Activated gamma-delta T cell (primary cell): ENCODE results near the gene ANXA2.
"Not testable (repeated sequence)": the region's sequence is repeated elsewhere in the genome, so short reads cannot be mapped to it uniquely, and the experiment has no call there.

Source experiments
- DNase-seq: peaks from one replicate; lab custom pipeline; 2025; lab: John Stamatoyannopoulos, UW

The ANXA2 gene

DNA sequence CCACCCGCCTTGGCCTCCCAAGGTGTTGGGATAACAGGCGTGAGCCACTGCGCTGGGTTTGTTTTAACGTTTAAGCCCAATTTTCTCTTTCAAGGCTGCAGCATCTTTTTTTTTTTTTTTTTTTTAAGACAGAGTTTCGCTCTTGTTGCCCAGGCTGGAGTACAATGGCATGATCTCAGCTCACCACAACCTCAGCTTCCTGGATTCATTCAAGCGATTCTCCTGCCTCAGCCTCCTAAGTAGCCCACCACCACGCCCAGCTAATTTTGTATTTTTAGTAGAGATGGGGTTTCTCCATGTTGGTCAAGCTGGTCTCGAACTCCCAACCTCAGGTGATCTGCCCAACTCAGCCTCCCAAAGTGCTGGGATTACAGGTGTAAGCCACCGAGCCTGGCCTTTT lies 12.6 kb upstream of the ANXA2 start:
- DNase-seq = not testable (repeated sequence)

DNA sequence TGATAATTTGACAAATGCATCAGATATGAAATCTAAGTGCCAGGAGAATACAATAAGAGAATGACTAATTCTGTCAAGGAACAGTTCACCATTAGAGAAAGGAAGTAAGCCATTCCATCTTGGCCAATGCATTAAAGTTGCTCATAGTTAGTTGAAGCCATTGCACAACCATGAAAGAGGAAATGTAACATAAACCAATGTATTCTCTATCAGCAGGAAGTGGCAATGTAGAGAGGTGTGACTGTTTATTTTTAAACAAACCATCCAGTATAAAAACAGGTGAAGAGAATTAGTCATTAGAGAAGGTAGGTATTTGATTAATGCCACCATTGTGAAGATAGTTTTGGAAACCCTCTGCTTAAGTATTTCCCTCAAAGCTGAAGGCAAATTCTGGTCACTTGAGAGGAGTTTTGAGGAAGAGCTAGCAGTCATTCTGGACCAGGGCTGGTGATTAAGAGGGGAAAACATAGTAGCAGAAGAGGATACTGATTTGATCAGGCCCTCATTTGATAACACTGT lies 10.7 kb upstream of the ANXA2 start:
- DNase-seq = no peak

DNA sequence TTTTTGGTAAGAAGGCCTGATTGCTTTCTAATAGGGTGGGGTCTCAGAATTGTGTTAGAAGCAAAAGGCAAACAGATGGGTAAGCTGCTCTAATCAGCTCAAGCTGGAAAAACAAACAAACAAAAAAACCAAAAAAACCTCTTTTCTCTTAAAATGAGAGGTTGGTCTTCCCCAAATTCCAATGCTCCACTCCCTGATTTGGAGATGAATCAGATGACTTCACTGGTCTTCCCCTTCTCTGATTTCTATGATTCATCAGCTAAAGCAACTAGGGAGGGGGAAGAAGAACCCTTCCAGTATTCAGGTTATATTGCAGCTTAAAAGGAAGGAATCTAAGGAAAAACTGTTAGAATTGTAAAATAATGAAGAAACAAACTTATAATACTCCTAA lies 9.6 kb upstream of the ANXA2 start:
- DNase-seq = no peak

DNA sequence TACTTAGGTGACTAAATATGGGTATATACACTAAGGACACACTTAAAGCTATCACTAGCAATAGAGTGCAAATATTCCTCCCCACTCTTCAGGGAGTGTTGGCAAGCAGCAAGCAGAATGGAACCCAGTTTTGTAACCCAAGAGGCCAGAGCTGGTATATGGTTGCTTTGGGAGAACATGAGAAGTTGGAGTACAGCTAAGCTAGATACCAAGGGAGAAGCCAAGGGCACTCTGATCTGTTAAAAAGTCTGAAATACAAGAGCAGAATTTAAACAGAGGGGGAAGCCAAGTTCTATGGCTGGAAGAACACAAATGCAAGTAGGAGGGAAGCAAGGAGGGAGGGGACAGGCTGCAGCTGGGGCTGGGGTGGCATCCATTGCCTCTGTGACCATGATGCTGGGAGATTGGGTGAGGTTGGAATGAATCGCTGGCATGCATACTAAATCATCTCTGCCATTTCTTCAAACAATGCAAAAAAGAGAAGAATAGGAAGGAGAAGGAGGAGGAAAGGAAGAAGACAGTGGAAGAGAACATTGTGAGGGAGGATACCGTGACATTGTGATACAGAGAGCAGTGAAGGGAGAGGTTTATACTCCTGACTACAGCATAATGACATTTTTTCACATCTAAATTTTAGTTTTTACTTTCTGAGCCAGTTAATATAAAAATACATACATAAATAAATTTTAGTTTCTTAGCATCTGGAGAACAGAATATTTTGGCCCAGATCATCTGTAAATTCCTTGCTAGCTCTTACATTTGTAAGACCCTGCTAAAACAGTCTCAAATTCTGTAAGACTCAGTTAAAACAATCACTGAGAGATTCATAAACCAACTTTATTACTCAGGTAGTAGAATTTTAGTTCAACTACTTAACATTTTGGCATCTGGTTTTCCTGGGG lies 9.0 kb upstream of the ANXA2 start:
- DNase-seq = no peak

DNA sequence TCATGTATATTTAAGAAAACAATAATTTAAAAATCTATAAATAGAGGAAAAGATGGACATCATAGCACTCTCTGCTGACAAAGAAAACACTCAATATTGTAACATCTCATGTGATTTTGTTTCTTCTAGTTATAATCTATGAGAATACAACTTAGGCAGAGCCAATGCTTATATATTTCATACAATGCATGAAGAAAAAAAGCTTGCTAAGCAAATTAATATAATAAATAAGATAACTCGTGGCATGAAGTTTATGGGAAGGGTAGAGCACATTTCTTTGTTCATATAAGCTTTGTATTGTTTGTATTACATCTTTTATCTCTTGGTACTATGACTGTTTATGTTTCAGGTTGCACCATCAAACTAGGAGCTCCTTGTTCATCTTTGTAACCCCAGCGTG lies 7.6 kb upstream of the ANXA2 start:
- DNase-seq = no peak

DNA sequence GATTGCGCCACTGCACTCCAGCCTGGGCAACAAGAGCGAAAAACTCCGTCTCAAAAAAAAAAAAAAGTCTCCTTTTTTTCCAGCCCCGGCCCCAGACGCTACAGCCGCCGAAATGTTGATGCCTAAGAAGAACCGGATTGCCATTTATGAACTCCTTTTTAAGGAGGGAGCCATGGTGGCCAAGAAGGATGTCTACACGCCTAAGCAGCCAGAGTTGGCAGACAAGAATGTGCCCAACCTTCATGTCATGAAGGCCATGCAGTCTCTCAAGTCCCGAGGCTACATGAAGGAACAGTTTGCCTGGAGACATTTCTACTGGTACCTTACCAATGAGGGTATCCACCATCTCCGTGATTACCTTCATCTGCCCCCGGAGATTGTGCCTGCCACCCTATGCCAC lies 6.6 kb upstream of the ANXA2 start:
- DNase-seq = not testable (repeated sequence)

DNA sequence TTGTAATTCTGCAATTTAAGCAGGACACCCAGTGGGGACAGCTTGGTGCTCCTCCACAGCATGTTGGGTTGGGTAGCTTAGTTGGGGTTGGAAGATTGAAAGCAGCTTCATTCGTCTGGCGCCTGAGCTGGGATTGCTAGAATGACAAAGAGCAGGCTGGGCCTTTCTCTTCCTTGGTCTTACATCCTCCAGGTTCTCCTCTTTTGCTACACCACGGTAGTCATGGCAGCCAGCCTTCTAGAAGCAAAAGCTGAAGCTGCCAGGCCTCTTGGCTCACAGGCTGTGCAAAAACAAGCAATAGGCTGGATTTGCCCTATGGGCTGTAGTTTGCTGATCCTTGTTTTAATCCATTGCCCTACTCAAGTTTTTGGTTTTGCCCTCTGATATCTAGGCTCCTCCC lies 3.2 kb upstream of the ANXA2 start:
- no peak for DNase-seq

DNA sequence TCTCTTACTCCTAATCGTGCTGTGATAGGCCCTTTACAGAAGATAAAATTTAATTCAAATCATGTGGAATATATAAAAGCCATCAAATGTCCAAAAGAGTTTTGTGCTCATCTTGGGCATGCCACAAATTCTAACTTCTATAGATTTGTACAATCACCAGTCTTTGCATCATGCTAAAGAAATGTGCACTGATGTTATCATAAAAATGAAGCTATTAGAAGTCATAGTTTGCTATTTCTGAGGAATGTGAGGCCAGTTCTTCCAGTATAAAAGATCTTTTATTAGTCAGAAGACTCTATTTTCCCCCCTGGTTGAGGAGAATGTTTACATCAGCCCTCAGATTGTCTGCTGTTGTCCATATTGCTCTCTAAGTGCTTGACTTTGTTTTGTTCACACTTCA lies 2.1 kb upstream of the ANXA2 start:
- no peak for DNase-seq

DNA sequence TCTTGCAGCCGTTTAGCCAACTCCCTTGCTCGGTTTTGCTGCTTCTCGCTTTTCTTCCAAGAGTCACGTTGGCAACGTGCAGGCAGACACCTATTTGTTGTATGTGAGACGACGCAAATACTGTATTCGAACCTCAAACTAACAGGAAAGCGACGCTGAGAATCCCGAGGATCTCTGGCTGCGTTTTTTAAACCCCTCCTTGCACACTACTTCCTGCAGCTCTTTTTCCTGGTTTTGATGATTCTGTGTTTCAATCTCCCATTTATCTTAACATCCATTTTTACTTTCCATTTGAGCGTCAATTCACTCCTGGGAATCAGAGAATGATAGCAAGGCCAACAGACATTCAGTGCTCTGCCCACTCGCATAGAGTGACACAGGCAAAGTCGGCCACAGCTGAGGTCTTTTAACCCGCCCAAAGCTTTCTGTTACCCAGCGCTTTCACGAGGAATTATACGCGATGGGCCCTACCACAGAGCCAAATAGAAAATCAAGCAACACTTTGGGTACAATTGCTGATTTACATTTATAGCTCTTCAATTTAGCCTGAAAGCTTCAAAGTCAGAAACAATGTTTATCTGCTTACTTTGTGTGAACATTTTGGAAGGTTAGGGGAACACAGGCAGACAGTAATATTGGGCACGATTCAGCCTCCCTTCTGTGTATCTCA lies 1.6 kb upstream of the ANXA2 start:
- no peak for DNase-seq

DNA sequence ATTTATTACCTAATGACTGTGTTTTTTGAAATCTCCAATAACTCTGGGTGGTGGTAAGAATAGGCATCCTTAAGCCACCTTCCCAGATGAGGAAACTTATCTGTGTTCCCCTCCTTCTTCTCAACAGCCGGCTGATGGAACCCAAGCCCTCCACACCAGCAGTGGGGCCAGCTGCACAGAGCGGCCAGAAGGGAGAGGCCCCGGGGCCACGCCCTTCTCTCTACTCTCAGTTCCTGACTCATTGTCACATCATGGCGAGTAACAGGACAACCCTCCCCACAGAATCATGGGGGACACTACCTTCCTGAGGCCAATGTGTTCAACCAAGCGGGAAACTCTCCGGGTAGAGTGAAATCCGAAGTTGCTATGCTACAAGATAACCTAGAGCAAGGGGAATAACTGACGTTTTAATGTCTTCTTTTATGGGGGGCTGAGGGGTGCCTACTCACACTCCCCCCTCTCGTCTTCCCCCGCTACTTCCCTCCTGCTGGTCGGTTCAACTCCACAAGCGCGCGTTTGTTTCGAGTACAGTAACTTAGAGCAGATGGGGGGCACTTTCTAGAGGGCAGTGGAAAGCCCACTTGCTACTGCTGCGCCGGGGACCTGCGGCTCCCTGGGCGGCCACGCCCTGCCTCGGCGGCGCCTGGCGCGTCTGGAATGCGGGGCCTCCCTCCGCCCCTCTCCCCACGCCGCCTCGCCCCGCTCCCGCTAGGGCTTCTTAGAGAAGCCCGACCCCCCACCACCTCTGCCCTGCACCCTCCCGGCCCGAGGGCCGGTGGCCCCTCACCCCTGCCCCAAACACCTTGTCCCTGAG lies 621 bp downstream of the ANXA2 start:
- DNase-seq = peak; percentile 33

DNA sequence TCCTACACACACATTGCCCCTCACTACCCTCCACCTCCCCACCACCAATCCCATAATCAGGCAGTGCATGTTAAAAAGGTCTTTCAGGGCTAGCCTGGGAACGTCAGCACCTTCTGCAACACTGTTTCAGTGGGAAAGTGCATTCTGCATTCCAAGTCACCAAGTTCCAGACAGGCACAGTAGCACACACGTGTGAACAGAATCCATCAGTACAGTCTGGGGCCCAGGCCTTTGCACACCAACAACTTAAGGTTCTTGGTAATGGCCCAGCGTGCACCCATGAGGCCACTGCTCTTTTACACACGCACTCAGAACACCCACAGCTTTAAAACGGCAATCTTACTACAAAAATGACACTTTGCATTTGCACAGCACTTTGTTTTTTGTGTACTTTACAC lies 1.2 kb downstream of the ANXA2 start:
- no peak for DNase-seq

DNA sequence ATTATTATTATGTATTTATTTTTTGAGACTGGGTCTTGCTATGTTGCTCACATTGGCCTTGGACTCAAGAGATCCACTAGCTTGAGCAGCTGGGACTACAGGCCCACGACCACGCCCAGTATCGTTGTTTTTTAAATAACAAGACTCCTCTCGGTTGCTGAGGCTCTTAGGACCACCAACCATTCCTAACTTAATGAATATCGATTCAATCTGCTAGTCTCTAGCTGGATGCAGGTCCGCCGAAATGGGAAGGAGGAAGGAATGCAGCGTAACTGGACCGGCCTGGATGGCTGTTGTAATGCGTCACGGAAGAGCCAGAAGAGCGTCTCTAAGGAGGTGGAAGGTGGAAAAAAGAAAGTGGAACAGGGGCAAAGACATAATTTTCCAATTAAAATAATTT lies 1.7 kb downstream of the ANXA2 start:
- DNase-seq = no peak

DNA sequence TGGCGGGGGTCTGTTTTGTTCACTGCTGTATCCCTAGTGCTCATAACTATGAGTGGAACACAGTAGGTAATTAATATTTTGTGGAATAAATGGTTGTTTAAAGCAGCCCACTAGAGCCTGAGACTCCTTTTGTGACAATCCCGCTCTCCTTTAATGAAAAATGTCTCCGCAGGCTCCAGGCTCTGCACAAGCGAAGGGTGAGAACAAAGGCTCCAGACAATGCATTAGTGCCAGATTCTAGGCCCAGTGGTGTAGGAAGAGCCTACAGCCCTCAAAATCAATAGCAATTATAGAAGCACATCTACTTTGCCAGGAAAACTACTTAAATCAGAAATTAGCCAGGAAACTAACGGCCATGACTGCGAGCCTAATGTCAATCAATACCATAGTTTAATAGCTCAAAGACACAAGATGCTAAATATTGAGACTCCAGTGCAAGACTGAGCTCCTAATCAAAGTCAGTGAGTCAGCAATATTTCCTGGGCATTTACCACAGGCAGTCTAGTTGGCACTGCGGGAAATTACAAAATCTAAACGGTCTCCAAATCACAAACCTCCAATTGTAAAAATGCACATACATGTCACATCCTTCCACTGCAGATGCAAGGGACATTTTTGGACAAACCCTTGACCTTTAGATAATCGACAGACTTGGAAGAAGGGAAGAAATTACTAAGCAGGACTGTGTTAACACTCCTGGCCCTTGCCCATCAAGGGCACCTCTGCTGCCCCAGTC lies 2.3 kb downstream of the ANXA2 start:
- DNase-seq = no peak

DNA sequence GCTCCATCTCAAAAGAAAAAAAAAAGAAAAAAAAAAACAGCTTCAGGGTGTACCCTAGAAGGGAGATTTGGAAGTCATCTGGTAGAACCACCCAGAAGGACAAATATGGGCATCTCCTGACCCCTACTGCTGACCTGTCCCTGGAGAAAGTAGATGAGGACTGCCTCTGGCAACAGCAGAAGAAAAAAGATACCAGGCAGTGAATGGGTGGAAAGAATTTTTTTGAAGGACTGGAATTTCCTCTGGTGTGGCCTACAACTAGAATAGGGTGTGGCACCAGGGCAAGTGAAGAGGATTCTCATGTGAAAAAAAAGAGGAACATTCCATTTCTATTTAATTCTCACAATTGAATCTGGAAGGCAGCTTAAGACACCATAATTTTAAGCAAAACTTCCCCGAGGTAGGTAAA lies 3.1 kb downstream of the ANXA2 start:
- DNase-seq = no peak

DNA sequence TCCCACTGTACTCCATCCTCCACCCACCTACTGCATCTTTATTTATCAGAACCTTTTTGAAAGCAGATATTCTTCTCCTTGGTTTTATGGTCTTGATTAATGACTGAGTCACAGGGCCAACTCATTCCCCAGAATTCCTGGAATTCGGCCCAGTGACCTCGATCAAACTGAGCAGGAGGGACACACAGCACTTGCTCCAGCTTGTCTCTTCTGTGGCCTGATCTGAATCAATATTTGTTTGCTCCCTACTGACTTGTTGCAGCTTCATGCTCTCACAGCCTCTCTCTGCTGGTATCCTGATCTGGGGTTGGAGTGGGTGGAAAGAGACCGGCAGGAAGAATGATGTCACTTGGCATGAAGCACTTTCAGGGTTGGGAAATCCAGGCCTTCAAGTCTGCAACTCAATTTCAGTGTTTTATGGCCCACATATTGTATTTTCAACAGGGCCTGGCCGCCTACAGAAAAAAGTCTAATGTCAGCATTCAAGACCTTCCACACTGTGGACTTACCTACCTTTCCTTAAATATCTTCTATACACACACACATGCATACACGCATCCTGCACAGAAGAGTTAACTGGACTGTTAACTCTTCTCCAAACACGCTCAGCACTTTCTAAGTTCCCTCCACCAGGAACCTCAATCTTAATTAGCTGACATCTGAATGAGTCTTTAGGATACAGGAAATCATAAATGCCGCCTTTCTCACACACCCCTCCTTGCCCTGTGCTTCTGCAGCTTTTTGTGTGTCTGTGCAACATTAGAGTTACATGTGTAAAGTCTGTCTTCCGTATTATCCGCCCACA lies 4.6 kb downstream of the ANXA2 start:
- no peak for DNase-seq

DNA sequence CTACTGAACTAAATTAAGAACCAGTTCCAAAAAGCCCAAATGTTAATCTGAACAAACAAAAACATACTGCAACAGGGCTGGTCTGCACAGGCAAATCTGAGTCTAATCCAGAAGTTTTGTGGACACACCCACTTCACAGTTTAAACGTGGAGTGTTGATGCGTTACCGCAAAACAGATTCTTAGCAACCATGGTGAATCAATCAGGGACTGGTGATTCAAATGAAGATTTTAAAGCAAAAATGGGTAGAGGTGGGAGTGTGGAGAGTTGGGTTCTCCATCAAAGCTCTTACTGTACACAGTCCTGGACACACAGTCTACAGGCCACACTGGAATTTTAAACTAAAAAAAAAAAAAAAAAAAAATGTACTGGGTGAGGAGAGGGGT lies 5.2 kb downstream of the ANXA2 start:
- no peak for DNase-seq

DNA sequence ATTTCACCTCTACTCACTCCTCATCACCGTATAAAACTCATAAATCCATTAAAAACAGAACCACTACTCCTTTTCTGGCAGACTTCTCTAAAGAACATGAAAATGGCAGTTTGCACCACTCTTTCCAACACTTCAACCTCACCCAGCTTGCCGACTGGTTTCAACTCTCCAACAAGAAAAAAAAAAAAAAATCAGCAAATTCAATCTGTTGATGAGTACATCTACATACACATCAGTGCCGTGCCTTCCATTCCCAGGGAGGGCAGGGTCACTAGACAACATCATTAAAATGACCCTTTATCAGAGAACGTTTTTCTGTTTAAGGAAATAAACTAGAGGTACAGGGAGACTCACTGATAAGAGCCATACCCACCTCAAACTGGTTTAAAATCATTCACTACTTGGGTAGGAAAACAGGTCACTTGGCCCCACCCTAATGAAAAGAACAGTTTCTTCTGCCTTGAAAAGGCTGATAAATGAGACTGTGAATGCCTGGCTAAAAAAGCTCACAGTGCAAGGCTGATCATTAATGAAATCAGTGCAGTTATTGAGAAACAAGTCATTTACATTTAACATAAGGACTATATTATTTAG lies 6.0 kb downstream of the ANXA2 start:
- no peak for DNase-seq

DNA sequence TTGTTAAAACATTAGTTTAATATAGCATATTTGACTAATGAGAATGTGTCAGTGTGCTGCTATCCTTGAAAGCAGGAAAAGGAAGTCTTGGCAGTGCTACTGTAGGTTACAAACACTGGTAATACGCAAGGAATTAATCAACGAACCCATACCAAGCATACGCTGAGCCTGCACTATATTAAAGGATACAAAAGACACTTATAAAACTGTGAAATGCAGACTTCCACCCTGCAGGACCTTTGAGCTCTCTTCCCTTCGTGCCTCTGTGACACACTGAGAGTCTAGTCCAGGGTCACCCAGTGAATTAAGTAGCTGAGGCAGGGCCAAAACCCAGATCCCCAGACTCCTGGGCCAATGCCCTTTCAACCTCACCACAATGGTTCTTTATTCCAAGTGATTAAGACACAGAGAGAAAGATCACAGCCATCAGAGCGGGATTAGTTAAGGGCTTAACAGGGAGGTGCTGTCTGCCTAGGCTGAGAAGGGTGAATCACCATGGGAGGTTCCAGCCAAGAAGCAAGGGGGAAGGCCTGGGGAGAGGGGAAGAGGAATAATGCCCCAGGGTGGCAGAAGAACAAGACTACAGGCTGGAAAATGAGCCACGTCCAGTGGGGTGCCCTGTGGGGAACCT lies 6.8 kb downstream of the ANXA2 start:
- DNase-seq = no peak

DNA sequence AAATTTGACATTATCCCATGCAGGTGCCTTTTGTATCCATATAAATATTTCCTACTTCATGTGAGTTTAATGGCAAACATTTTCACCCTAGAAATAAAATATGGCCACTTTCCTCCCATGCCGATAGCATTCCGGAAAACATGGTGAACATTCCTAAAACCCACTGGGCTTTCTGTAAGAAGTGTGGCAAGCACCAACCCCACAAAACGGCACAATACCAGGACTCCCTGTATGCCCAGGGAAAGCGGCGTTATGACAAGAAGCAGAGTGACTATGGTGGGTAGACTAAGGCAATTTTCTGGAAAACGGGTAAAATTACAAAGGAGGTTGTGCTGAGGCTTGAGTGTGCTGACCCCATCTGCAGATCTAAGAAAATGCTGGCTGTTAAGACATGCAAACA lies 7.6 kb downstream of the ANXA2 start:
- no peak for DNase-seq
